HG02678 (cell line): ENCODE results near the gene NAA25.
A peak's percentile ranks its signal among the peaks of the same experiment; 100 is the strongest.

Experiments
- ATAC-seq: cut with Tn5 transposase; IDR thresholded peaks from one replicate; pipeline ENCODE4 v1.9.1; 2021; ENCODE audit warnings: mild to moderate bottlenecking, moderate library complexity; ENCODE audit not compliant: unreplicated experiment

The NAA25 gene

GRCh38 chr12:112108202-112109079 lies at the start of gene NAA25:
NAA25 (minus strand) TSS chr12:112108783; CDS start chr12:112108773, 10 bp downstream.
- ATAC-seq, result peak; percentile 78

- no peak for ATAC-seq
Measured at GRCh38 chr12:112153893-112154219, 45.3 kb upstream of the NAA25 start.

GRCh38 chr12:112153181-112153892 lies 44.8 kb upstream of the NAA25 start:
- ATAC-seq, result no peak

- ATAC-seq, result no peak
Measured at GRCh38 chr12:112151766-112152541, 43.4 kb upstream of the NAA25 start.

GRCh38 chr12:112149596-112149995 lies 41.0 kb upstream of the NAA25 start:
- no peak for ATAC-seq

GRCh38 chr12:112148031-112148513 lies 39.5 kb upstream of the NAA25 start:
- no peak for ATAC-seq

GRCh38 chr12:112146123-112146522 lies 37.5 kb upstream of the NAA25 start:
- ATAC-seq, result no peak

GRCh38 chr12:112140728-112141127 lies 32.1 kb upstream of the NAA25 start:
- ATAC-seq, result no peak

GRCh38 chr12:112134731-112135130 lies 26.1 kb upstream of the NAA25 start:
- no peak for ATAC-seq

GRCh38 chr12:112133418-112133817 lies 24.8 kb upstream of the NAA25 start:
- ATAC-seq, result no peak

- ATAC-seq, result no peak
Measured at GRCh38 chr12:112131686-112132085, 23.1 kb upstream of the NAA25 start.

- peak; percentile 54 for ATAC-seq
Measured at GRCh38 chr12:112130441-112130998, 21.9 kb upstream of the NAA25 start.

- ATAC-seq, result no peak
Measured at GRCh38 chr12:112126911-112127310, 18.3 kb upstream of the NAA25 start.

- no peak for ATAC-seq
Measured at GRCh38 chr12:112126000-112126438, 17.4 kb upstream of the NAA25 start.

GRCh38 chr12:112125250-112125999 lies 16.8 kb upstream of the NAA25 start, which contains the start of gene TRAFD1:
TRAFD1 (plus strand) TSS chr12:112125560; CDS start chr12:112130523, 4,963 bp downstream.
- peak; percentile 97 for ATAC-seq

GRCh38 chr12:112124918-112125249 lies 16.3 kb upstream of the NAA25 start:
- ATAC-seq, result no peak

- no peak for ATAC-seq
Measured at GRCh38 chr12:112122823-112123690, 14.5 kb upstream of the NAA25 start.

- no peak for ATAC-seq
Measured at GRCh38 chr12:112121780-112122565, 13.4 kb upstream of the NAA25 start.
